ENCODE data around the gene FCHSD2.

DNA sequence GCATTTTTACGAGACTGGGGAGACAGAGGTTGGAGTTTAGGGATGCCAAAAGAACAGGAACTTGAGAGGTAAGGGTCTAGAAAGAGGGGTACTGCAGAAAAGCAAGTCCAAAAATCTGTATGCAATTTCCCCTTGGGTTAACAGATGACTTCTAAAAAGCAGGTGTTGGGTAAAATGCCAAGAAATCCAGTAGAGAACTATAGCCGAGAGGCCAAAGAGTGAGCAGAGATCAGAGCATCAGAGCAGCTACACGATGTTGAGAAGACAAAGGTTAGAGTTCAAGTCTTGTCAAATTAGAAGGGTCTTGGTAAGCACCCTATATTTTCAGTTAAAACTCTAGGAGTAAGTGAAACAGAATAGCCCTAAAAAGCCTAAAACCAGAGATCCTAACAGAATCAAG is 145.2 kb downstream of the FCHSD2 start:
- TF ChIP-seq, protein P1, sequence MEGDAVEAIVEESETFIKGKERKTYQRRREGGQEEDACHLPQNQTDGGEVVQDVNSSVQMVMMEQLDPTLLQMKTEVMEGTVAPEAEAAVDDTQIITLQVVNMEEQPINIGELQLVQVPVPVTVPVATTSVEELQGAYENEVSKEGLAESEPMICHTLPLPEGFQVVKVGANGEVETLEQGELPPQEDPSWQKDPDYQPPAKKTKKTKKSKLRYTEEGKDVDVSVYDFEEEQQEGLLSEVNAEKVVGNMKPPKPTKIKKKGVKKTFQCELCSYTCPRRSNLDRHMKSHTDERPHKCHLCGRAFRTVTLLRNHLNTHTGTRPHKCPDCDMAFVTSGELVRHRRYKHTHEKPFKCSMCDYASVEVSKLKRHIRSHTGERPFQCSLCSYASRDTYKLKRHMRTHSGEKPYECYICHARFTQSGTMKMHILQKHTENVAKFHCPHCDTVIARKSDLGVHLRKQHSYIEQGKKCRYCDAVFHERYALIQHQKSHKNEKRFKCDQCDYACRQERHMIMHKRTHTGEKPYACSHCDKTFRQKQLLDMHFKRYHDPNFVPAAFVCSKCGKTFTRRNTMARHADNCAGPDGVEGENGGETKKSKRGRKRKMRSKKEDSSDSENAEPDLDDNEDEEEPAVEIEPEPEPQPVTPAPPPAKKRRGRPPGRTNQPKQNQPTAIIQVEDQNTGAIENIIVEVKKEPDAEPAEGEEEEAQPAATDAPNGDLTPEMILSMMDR (IDR thresholded peaks at IDR 0.05): no peak
- no peak for TF ChIP-seq EZH2 (IDR thresholded peaks at IDR 0.05)
